Right forelimb (tissue), 1 donor: Measurements from ENCODE around the gene SRSF9.
"Not testable (repeated sequence)": the region's sequence is repeated elsewhere in the genome, so short reads cannot be mapped to it uniquely, and the experiment has no call there.

Experiments
- DNase-seq: peaks from one replicate; pipeline ENCODE4 v3.0.0-alpha.2; 2018

The SRSF9 gene

DNA sequence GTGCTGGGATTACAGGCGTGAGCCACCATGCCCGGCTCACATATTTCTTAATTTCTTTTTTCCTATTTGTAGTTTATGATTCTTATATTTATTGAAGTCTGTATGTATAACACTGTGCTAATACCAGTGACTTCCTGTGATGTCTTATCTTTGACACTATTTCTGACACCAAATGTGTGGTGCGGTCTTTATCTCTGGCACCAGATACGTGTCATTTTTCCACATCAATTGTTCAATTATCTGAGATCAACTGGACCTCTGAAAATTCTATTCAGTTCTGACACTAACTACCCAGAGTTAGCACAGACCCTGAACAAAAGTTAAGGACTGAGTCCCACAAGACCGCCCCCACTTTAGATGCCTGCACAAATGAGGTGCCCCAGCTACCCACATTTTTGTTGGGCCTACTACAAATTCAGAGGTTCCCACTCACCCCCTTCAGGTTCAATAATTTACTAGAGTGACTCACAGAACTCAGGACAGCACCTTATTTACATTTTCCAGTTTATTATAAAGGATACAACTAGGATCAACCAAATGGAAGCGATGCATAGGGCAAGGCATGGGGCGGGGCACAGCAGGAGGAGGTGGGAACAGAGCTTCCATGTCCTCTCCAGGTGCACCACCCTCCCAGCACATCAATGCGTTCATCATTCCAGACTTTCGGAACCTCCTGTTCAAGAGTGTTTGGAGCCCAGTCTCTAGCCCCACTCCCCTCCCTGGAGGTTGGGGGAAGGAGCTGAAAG is 11.6 kb upstream of the SRSF9 start:
- no peak for DNase-seq

DNA sequence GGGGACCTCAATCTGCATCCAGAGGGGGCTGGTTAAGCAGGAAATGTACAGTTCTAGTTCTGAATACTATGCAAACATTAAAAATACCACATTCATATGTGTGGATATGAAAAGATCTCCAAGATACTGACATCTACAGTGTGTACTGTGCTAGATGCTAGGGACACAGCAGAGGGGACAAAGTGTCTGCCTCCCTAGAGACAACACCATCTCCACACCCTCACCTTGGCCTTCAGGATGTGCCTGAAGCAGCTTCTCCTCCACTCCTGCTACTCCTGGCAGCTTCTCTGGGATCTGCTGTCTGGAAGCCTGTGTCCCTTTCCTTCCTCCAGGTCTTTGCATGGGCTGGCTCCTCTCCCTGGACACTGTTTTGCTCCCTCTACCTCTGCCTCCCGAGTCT is 10.7 kb upstream of the SRSF9 start:
- no peak for DNase-seq

DNA sequence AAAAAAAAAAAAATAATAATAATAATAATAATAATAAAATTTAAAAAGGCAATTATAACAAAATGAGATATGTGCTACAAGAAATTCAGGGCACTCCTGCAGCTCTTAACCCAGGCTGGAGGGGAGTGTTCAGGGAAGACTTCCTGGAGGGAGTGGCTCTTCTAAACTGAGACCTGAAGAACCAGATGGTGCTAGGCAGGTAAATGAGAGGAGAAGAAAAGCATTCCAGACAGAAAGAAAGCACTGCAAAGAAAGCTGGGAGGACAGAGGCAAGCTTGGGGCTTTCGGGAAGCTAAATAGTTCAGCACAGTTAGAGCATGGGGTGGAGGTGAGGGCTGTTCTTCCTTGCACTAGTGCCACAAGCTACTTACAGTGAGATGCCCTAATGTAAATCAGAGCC is 9.9 kb upstream of the SRSF9 start:
- no peak for DNase-seq

DNA sequence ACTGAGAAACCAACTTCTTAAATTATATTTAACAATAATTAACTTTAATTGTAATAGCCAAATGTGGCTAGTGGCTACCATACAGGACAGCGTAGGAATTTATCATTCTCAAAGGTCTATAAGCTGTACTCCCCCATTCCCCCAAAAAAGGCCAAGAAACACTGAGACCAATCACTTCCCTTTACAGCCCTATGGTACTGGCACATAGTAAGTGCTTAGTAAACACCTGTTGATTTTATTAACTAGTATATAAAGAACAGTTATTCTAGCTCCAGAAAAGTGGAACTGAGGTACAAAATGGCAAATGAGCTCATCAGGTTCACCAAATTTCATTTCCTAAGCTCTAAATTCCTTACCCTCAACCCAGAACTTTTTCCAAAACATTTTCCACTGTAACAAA is 6.1 kb upstream of the SRSF9 start:
- DNase-seq: no peak

DNA sequence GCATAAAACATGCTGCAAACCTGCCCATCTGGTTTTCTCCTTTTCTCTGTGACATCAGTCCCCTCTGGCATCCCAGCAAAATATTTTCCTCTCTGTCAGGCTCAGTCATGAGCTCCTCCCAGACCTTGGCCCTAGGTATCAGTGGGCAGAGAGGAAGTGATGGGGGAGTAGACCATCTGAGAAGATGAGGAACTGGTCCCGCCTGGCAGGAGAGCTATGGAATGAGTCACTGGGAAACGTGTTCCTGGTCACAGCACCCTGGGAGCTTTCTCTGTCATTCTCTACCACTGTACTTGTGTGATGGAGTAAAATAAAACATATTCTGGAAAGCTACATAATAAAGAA is 5.0 kb upstream of the SRSF9 start:
- DNase-seq: no peak

DNA sequence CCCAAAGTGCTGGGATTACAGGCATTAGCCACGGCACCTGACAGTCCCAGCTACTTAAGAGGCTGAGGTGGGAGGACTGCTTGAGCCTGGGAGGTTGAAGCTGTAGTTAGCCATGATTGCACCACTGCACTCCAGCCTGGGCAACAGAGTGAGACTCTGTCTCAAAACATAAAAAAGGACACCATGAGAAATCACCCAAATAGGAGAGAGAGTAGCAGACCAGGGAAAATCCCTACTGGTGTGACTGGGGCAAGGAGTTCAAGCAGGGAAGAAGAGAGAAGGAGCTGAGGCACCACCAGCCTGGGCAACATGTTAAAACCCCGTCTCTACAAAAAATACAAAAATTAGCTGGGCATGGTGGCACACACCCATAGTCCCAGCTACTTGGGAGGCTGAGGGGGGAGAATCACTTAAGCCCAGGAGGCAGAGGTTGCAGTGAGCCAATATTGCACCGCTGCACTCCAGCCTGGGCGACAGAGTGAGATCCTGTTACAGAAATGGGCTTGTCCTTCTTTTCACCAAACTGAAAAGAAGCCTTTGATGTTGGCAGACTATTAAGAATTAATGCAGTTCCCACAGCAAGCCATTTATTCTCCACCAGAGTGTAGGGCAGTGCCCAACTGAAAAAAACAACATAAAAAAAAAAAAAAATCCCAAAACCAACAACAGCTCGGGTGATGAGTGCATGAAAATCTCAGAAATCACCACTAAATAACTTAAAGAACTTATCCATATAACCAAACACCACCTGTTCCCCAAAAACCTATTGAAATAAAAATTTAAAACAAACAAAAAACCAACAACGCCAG is 4.5 kb upstream of the SRSF9 start:
- DNase-seq: no peak

DNA sequence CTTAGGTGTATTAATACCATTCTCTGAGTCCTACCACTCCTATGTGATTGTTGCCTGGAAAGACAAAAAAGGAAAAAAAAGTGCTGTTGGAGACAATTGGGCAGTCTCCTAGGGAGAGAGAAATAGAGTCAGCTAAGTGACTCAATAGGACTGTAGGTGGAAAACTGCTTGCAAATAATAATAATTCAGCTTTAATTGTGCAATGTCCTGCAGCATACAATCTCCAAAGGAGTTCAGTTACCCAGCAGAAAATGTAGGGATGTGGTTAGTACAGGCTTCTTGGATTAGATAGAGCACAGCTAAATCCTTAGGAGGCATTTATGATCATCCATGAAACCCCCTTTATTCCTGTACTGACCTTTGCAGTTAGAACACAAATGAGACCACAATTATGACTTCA is 3.0 kb upstream of the SRSF9 start:
- DNase-seq: no peak

DNA sequence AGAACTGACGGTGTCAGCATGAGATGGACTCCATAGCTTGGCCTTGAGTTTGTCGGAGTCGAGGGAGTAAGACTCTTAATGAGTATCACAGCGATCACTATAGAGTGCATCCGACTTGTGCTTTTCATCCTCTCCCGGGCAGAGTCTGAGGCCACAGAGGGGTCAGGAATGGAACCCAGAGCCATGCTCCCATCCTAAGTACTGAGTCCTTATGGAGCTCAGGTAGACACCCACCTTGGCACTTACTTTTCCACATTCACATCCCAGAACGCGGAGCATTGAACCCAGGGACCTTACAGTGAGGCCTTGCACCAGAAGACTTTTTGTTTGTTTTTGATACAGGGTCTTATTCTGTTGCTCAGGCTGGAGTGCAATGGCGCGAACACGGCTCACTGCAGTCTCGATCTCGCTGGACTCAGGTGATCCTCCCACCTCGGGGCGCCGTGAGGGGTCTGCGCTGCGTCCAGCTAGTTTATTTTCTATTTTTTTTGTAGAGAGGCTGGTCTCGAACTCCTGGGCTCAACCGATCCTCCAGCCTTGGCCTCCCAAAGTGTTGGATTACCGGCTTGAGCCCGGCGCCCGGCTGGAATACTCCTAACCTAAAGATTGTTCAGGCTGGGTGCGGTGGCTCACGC is 719 bp upstream of the SRSF9 start:
- no peak for DNase-seq

DNA sequence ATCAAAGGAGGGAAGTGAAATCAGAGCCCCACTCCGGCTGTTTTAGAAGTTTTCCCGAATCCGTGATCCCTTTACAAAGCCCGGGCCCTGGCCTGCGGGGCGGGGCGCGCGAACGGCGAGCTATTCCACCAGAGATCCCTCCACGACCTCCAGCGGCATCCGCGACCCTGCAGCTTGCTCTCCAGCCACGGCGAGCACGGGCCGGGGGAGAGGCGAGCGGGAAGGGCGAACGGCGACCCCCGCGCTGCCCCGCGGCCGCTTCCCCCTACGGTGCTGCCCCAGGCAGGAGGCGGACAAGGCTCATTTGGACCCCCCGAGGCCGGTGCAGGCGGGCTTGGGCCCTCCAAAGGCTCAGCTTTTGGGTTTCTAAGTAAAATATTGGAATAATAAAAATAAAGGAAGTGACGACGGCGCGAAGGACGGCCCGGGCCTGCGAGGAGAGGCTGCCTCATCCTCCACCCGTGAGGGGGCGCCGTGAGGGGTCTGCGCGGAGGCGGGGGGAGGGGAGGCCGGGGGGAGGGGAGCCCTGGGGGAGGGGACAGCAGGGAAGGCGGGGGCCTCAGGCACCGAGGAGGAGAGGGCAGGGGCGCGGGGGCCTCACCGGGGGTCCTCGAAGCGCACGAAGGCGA is 613 bp downstream of the SRSF9 start:
- no peak for DNase-seq

DNA sequence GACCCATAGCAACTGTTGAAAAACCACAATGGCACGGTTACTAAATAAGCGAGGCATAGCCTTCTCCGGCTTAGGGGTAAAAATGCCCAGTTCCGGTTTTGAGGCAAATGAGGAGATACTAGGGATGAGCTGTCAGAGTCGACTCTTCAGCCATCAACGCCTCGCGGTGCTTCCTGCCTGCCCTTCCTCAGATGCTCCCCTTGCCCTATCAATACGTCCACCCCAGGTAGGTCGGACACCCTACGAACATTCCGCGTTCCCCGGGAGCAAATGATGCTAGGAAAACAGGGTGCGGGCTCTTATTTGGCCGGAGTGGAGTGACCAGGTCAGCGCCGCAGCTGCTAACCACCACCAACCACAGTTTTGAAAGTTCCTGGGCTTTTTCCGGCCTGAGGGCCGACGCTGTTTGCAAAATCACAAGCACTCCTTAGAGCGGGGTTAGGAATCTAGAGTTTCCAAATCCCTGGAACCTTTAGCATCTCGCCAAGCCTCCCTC is 1.2 kb downstream of the SRSF9 start:
- peak; percentile 57 for DNase-seq

DNA sequence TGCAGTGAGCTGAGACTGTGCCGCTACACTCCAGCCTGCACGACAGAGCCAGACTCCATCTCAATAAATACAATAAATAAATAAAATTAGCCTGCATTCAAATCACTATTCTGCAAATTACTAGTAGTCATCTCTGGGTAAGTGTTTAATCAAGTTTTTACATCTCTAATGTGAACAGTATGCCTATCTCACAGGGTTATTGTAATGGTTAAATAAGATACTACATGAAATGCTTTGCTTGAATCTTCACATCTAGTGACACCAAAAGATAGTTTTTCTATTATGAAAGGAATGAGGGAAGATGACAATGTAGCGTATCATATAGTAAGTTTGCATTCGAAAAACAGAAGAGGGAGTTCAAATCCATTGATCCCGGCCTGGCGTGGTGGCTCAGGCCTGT is 2.1 kb downstream of the SRSF9 start:
- DNase-seq: no peak

DNA sequence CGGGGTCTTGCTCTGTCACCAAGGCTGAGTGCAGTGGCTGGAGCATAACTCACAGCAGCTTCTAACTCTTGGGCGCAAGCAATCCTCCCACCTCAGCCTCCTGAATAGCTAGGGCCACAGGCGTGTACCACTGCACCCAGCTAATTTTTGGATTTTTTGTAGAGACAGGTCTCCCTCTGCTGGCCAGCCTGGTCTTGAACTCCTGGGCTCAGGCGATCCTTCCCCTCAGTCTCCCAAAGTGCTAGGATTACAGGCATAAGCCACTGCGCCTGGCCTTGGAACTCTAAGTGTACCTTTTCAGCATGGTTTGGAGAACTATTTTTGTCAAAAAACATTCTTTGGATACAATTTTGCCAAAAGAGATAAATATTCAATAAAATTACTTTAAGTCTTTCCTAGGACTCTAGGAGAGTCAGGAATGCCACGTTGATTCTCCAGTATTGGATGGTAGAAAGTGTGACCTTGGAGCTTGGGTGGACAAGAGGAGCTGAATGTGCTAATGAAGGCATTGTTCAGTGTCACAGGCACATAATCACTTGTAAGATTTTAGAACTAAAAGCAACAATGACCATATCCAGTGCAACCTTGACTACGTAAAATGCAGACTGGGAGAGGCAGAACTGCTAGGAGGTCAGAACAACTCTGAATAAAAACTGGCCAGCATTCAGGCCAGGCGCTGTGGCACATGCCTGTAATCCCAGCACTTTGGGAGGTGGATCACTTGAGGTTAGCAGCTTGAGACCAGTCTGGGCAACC is 2.8 kb downstream of the SRSF9 start:
- no peak for DNase-seq

DNA sequence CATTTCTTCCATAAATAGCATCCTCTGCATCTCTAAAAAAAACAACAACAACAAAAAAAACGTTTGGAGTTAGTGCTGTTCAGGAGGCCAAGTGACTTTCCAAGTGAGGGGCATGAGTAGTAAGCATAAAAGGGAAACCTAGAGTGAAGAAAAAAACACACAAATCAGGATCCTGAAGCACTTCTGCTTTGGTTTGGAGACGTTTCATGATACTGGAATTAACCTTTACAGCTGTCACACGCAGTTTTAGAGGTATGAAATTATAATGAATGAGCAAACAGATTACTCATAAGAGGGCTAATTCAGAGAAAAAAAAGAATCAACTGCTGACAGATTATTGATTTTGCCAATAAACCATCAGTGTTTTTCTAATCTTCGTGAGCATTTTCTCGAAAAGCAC is 3.8 kb downstream of the SRSF9 start:
- DNase-seq: no peak

DNA sequence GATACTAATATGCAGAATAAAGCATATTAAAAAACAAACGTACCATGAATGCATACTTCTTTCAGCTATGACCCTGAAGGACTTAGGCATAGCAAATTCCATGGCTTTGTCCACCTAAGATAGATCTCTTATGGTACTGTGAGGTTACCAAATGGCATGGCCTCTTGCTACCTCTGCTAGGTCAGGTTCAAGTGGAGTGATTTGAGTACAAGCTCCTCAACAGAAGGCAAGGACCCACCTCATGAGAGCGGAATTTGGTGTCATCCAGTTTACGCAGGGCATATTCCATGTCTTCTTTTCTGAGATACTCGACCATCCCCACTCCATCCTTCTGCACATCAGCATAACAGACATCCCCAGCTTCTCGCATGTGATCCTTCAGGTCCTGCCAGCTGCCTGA is 5.8 kb downstream of the SRSF9 start:
- DNase-seq: no peak

DNA sequence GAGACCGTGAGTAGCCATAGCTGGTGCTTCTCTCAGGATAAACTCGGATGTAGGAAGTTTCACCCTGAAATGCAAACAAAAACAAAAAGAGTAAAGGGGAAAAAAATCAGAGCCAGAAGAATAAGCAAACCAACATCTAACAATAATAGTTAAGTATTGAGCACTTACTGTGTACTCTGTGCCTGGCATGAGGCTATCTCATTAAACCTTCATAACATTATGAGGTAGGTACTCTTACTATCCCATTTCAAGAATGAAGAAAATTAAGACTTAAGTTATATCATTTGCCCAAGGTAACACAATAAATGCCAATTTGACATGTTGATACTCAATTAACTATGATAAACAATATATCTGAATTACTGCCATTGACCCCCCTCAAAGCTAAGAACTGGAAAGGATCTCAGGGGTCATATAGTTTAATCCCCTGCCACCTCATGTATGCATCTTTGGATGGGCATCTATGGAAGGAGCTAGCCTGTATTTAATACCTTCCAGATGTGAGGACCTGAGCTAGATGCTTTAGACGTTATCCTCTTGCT is 7.4 kb downstream of the SRSF9 start:
- DNase-seq: no peak

DNA sequence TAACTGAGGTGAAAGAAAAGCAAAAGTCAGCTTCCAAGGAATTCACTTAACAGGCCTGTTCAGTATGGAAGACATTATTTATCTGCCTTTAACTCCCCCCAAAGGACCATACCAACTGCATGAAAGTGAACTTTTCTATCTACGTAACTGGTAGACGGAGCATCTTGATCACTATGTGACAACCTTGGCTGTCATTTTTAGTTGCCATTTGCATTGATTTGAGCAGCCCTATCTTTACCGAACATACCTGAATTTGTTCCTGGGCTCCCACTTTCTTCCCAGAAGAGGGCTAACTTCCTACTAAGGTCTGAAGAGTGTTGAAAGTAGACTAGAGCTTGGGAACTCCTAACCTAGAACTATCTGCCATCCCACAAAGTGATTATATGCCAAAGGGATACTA is 9.4 kb downstream of the SRSF9 start:
- DNase-seq: no peak

DNA sequence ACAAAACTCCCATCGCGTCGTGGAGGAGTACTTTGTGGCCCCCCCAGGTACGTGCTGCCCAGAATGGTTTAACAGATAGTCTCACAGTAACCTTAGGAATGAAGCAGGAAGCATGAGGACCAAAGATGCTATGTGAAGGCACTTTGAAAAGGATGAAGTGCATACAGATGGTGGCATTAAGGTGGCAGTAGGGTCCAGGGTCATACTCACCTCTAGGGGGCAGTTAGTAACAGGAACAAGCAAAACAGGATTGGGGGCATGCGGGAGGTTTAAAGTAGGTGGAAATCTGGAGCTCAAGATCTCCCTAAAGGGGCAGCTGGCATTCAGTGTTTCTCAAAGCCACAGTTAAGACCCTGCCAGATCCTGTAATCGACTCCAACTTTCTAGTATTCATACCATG is 12.4 kb downstream of the SRSF9 start:
- no peak for DNase-seq

DNA sequence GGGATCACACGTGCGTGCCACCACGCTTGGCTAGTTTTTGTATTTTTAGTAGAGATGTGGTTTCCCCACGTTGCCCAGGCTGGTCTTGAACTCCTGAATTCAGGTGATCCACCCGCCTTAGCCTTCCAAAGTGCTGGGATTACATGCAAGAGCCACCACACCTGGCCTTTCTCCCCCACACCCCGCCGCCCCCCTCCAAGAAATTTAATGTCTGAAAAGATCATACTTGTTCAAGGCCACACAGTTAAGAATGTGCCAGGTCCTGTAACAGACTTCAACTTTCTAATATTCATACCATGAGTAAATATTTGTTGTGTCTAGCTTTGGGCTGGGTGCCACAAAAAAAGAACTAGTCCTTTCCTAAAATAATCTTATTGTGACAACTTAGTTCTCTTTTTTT is 14.2 kb downstream of the SRSF9 start:
- DNase-seq: no peak

DNA sequence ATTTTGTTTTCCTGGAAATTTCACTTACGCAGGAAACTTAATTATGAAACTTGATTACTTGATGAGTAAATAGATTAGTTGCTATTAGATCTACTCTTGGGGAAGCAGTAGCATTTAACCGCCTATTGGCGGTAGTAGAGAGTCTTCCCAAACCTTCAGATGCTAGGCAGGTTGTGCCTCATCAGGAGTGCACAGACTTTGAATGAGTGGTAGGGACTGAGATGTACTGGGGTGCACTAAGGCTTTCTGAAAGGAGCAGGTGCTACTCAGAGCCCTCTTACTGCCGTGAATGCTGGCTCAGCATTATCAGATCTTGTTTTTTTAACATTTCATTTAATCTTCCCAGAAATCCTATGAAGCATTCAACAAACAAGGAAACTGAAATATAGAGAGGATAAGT is 15.6 kb downstream of the SRSF9 start:
- no peak for DNase-seq

DNA sequence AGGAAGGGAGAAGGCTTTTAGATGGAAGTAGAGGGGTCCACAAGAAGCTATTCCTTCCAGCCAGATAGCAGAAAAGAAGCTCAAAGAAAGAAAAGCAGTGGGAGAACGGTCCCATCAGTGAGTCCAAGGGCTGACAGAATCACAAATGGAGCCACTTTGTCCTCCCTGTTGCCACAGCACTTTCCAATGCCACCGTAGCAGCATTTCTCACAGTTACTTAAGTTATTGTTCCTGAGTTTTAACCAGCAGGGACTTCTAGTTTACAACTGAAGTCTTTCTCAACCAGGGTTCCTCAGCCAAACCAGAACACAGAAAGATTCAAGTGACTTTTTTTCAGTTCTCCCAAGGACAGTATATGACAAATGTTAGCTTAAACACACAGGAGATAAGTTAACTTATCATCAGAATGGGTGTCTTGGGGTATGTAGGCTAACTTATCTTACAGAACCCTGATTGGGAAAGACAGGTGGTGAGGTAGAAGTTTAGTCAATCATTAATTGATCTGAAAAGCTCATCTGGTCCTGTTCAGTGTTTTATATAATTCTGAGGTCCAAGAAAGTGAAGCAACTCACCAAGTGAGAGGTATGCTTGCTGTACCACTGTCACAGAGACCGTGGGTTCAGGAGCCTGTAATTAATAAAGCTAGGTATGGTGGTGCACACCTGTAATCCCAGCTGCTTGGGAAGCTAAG is 16.3 kb downstream of the SRSF9 start:
- DNase-seq: no peak

DNA sequence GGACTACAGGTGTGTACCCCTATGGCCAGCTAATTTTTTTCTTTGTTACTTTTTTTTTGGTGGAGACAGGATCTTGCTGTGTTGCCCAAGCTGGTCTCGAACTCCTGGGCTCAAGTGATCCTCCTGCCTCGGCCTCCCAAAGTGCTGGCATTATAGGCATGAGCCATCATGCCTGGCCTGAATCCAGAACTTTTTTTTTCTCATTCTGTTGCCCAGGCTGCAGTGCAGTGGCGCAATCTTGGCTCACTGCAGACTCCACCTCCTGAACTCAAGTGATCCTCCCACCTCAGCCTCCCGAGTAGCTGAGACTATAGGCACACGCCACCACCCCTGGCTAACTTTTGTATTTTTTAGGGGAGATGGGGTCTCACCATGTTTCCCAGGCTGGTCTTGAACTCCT is 17.0 kb downstream of the SRSF9 start:
- not testable (repeated sequence) for DNase-seq

DNA sequence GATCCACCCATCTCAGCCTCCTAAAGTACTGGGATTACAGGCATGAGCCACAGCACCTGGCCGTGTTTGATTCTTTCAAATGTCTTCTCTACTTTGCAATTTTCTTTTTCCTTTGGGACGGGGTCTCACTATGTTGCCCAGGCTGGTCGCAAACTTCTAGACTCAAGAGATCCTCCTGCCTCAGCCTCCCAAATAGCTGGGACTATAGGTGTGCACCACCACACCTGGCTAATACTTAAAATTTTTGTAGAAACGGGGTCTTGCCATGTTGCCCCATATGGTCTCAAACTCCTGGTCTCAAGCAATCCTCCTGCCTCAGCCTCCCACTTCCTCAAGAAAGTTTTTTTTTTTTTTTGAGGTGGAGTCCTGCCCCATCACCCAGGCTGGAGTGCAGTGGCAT is 21.6 kb downstream of the SRSF9 start:
- no peak for DNase-seq
